H1 (cell line): ENCODE data around the gene RTKN. TPM values are rescaled to one million over a fixed set of nuclear protein-coding genes. Genes with fewer than 3 reads are reported as not detected.

Source experiments
- CTCF ChIA-PET: fragments of 300-600 bp; sonication (Branson Sonifier 250); formaldehyde crosslinking; loops from one replicate; lab custom pipeline; 2021; ENCODE audit not compliant: partially characterized antibody; lab: Charles Lee
- POLR2A ChIA-PET: fragments of 300-600 bp; sonication (Branson Sonifier 250); formaldehyde crosslinking; loops from one replicate; lab custom pipeline; 2021; ENCODE audit warnings: inconsistent platforms; ENCODE audit not compliant: partially characterized antibody; lab: Charles Lee
- DNase-seq, 2 experiments: peaks; one replicate each; pipeline versions ENCODE4 v3.0.0 to v3.0.0-alpha.2; 2010 to 2022; ENCODE audit warnings: low spot score in 2 of 2, low read depth in 1 of 2, mixed read lengths in 1 of 2
- FAIRE-seq: peaks from 2 replicates; lab custom pipeline; 2011; peaks lifted over from hg19 to GRCh38; lab: Jason Lieb, UNC
- H2AFZ ChIP-seq: 2 replicates; pipeline ENCODE4 v1.8.1; 2012; ENCODE audit warnings: low read length, inconsistent platforms
- H2AK5ac ChIP-seq: 2 replicates; pipeline ENCODE4 v1.6.1; 2013; ENCODE audit warnings: low read depth, low read length
- H2BK120ac ChIP-seq: replicated peaks from 2 replicates; pipeline ENCODE3; 2013; ENCODE audit warnings: low read depth, low read length, inconsistent platforms
- H2BK12ac ChIP-seq: 2 replicates; pipeline ENCODE4 v1.6.1; 2013; ENCODE audit warnings: low read depth, low read length
- H2BK15ac ChIP-seq: 2 replicates; pipeline ENCODE4 v1.6.1; 2013; ENCODE audit warnings: low read length
- H2BK20ac ChIP-seq: 2 replicates; pipeline ENCODE4 v1.6.1; 2013; ENCODE audit warnings: low read length
- H2BK5ac ChIP-seq: 2 replicates; pipeline ENCODE4 v1.6.1; 2013; ENCODE audit warnings: low read depth, low read length
- H3K14ac ChIP-seq: 2 replicates; pipeline ENCODE4 v1.6.1; 2013; ENCODE audit warnings: inconsistent platforms; ENCODE audit not compliant: insufficient read length
- H3K18ac ChIP-seq: 2 replicates; pipeline ENCODE4 v1.6.1; 2013; ENCODE audit warnings: low read length; ENCODE audit errors: extremely low read depth
- H3K23ac ChIP-seq: 2 replicates; pipeline ENCODE4 v1.6.1; 2013; ENCODE audit warnings: inconsistent platforms; ENCODE audit not compliant: insufficient read length
- H3K23me2 ChIP-seq: 2 replicates; pipeline ENCODE4 v1.6.1; 2013; ENCODE audit warnings: low read depth, low read length
- H3K27ac ChIP-seq: 2 replicates; pipeline ENCODE4 v1.6.1; 2011; ENCODE audit warnings: low read depth, low read length, inconsistent platforms
- H3K27me3 ChIP-seq, 4 experiments: replicated peaks in 1 of 4; 1 replicate in 1 of 4; 2 replicates in 3 of 4; pipeline versions ENCODE4 v1.6.1 to v1.8.1; 2011 to 2013; ENCODE audit warnings: low read length in 3 of 4, mild to moderate bottlenecking in 3 of 4, inconsistent platforms in 2 of 4, mixed read lengths in 2 of 4, moderate library complexity in 1 of 4; ENCODE audit not compliant: control insufficient read depth in 3 of 4, insufficient read depth in 3 of 4; ENCODE audit errors: extremely low read depth in 1 of 4
- H3K36me3 ChIP-seq, 4 experiments: 2 replicates each; pipeline versions ENCODE4 v1.6.1 to v1.8.1; 2011 to 2013; ENCODE audit warnings: mild to moderate bottlenecking in 4 of 4, low read length in 3 of 4, moderate library complexity in 2 of 4, control low read depth in 1 of 4, inconsistent platforms in 1 of 4; ENCODE audit not compliant: insufficient read depth in 4 of 4, control insufficient read depth in 2 of 4
- H3K4ac ChIP-seq: replicated peaks from 2 replicates; pipeline ENCODE3; 2013; ENCODE audit warnings: low read length, low read depth, mixed read lengths, inconsistent platforms; ENCODE audit not compliant: insufficient read length
- H3K4me1 ChIP-seq, 4 experiments: replicated peaks in 1 of 4; 1 replicate in 1 of 4; 2 replicates in 3 of 4; pipeline versions ENCODE4 v1.6.1 to v1.8.1; 2011 to 2013; ENCODE audit warnings: low read length in 3 of 4, inconsistent platforms in 2 of 4, mixed read lengths in 1 of 4; ENCODE audit not compliant: insufficient read depth in 4 of 4, control insufficient read depth in 3 of 4
- H3K4me2 ChIP-seq, 2 experiments: 2 replicates each; pipeline versions ENCODE4 v1.6.1 to v1.8.1; 2011 to 2013; ENCODE audit warnings: low read depth in 2 of 2, low read length in 2 of 2, control low read depth in 1 of 2, inconsistent platforms in 1 of 2, mild to moderate bottlenecking in 1 of 2; ENCODE audit not compliant: insufficient read depth in 1 of 2
- H3K4me3 ChIP-seq, 4 experiments: fragments of 200-600, 300-600 bp in 1 of 4; sonication (generic), shearing (Covaris generic), sonication (Bioruptor Twin) in 1 of 4; 2 replicates each; pipeline versions ENCODE4 v1.5.1 to v1.8.1; 2011 to 2016; ENCODE audit warnings: low read length in 4 of 4, low read depth in 3 of 4, control low read depth in 2 of 4, inconsistent platforms in 2 of 4, mild to moderate bottlenecking in 2 of 4, mixed read lengths in 1 of 4, moderate library complexity in 1 of 4; ENCODE audit not compliant: insufficient read depth in 2 of 4; ENCODE audit errors: extremely low read depth in 1 of 4
- H3K56ac ChIP-seq: replicated peaks from 2 replicates; pipeline ENCODE3; 2013; ENCODE audit warnings: low read depth, mild to moderate bottlenecking, mixed read lengths, low read length, inconsistent platforms; ENCODE audit not compliant: insufficient read length
- H3K79me1 ChIP-seq: 2 replicates; pipeline ENCODE4 v1.6.1; 2013; ENCODE audit warnings: low read depth, low read length, control low read depth
- H3K79me2 ChIP-seq, 2 experiments: 2 replicates each; pipeline versions ENCODE4 v1.6.1 to v1.8.1; 2012 to 2013; ENCODE audit warnings: low read length in 2 of 2, mild to moderate bottlenecking in 2 of 2, inconsistent platforms in 1 of 2; ENCODE audit not compliant: insufficient read depth in 2 of 2, control insufficient read depth in 1 of 2
- H3K9ac ChIP-seq, 4 experiments: replicated peaks in 1 of 4; 1 replicate in 1 of 4; 2 replicates in 3 of 4; pipeline versions ENCODE4 v1.6.1 to v1.8.1; 2011 to 2013; ENCODE audit warnings: low read depth in 3 of 4, low read length in 3 of 4, control low read depth in 2 of 4, mild to moderate bottlenecking in 2 of 4, moderate library complexity in 2 of 4, inconsistent platforms in 1 of 4; ENCODE audit errors: extremely low read depth in 1 of 4
- H3K9me3 ChIP-seq, 2 experiments: 2 replicates each; pipeline versions ENCODE4 v1.6.1 to v1.8.1; 2012 to 2013; ENCODE audit warnings: mild to moderate bottlenecking in 2 of 2, moderate library complexity in 2 of 2, control low read depth in 1 of 2, inconsistent platforms in 1 of 2, low read depth in 1 of 2, low read length in 1 of 2, mixed read lengths in 1 of 2; ENCODE audit not compliant: insufficient read depth in 2 of 2
- H4K20me1 ChIP-seq, 2 experiments: replicated peaks in 1 of 2; 2 replicates each; pipeline versions ENCODE3 to v1.8.1; 2011 to 2013; ENCODE audit warnings: inconsistent platforms in 2 of 2, low read length in 2 of 2, mild to moderate bottlenecking in 1 of 2; ENCODE audit not compliant: insufficient read depth in 2 of 2, control insufficient read depth in 1 of 2
- H4K5ac ChIP-seq: 2 replicates; pipeline ENCODE4 v1.6.1; 2013; ENCODE audit warnings: low read length, low read depth, mixed read lengths, inconsistent platforms; ENCODE audit not compliant: insufficient read length
- H4K8ac ChIP-seq: 2 replicates; pipeline ENCODE4 v1.8.0; 2013; ENCODE audit warnings: mild to moderate bottlenecking, moderate library complexity, low read length, inconsistent platforms; ENCODE audit not compliant: insufficient read depth; ENCODE audit errors: extremely low read depth
- H4K91ac ChIP-seq: replicated peaks from 2 replicates; pipeline ENCODE3; 2013; ENCODE audit warnings: low read length, mixed read lengths, inconsistent platforms; ENCODE audit not compliant: insufficient read length
- BACH1 ChIP-seq: IDR thresholded peaks from 2 replicates; pipeline ENCODE4 v1.6.1; 2012; ENCODE audit warnings: low read length, improper control_type of control experiment
- CBX5 ChIP-seq: fragments of 300-800, 300-1000 bp; sonication (generic); IDR thresholded peaks from 2 replicates; pipeline ENCODE4 v1.7.1; 2016; ENCODE audit warnings: antibody characterized with exemption, low read length, low read depth
- CEBPB ChIP-seq: IDR thresholded peaks from 2 replicates; pipeline ENCODE4 v1.6.1; 2012; ENCODE audit warnings: low read depth, low read length
- CTBP2 ChIP-seq: IDR thresholded peaks from 2 replicates; pipeline ENCODE4 v1.7.0; 2011; ENCODE audit warnings: borderline replicate concordance, mild to moderate bottlenecking, moderate library complexity, mixed read lengths, low read length; ENCODE audit not compliant: insufficient read depth, insufficient read length
- EZH2 ChIP-seq: fragments of 200-600 bp; sonication (generic); IDR thresholded peaks from 2 replicates; pipeline ENCODE4 v1.7.1; 2012; ENCODE audit warnings: low read depth, mild to moderate bottlenecking, moderate library complexity, low read length, inconsistent platforms; ENCODE audit not compliant: severe bottlenecking
- HDAC2 ChIP-seq, 2 experiments: fragments of 300-600 bp in 1 of 2; sonication (generic) in 1 of 2; IDR thresholded peaks; 2 replicates each; pipeline ENCODE4 v1.6.1; 2011 to 2012; ENCODE audit warnings: low read depth in 2 of 2, low read length in 2 of 2, mild to moderate bottlenecking in 2 of 2, moderate library complexity in 2 of 2, borderline replicate concordance in 1 of 2, inconsistent platforms in 1 of 2
- JUND ChIP-seq: IDR thresholded peaks from 2 replicates; pipeline ENCODE4 v1.6.1; 2011; ENCODE audit warnings: mild to moderate bottlenecking, improper control_type of control experiment, low read length
- KDM1A ChIP-seq: fragments of 200-600, 300-600 bp; sonication (generic); IDR thresholded peaks from 2 replicates; pipeline ENCODE4 v1.7.1; 2016; ENCODE audit warnings: mild to moderate bottlenecking, low read length, borderline replicate concordance
- POLR2A ChIP-seq, 2 experiments: IDR thresholded peaks; 1 replicate in 1 of 2; 2 replicates in 1 of 2; pipeline ENCODE4 v1.6.1; 2011; ENCODE audit warnings: low read depth in 2 of 2, low read length in 2 of 2, mild to moderate bottlenecking in 2 of 2; ENCODE audit errors: control extremely low read depth in 1 of 2
- RXRA ChIP-seq: IDR thresholded peaks from 2 replicates; pipeline ENCODE4 v1.6.1; 2011; ENCODE audit warnings: low read depth, mild to moderate bottlenecking, low read length, moderate library complexity; ENCODE audit not compliant: insufficient read depth
- TBP ChIP-seq: IDR thresholded peaks from 2 replicates; pipeline ENCODE4 v1.6.1; 2011; ENCODE audit warnings: low read depth, low read length, improper control_type of control experiment
- WGBS, 2 experiments: shearing (Covaris generic) in 1 of 2; methylation state at CpG; one replicate each; pipeline versions ENCODE4 v1.1.6 to v1.1.7; 2013 to 2015; ENCODE audit warnings: low lambda C conversion rate in 2 of 2, mixed read lengths in 2 of 2, inconsistent platforms in 1 of 2, low coverage in 1 of 2, missing lambda C conversion rate in 1 of 2; ENCODE audit not compliant: insufficient replicate concordance in 2 of 2, insufficient coverage in 1 of 2, insufficient read length in 1 of 2; ENCODE audit errors: extremely low coverage in 1 of 2, missing lambda C conversion rate in 1 of 2; 5-methylcytosine and 5-hydroxymethylcytosine counted together
- polyA plus RNA-seq, 7 experiments: library from polyadenylated mRNA; depleted of rRNA in 3 of 7; stranded (reverse) in 5 of 7; unstranded in 2 of 7; fragments of >200 nt in 5 of 7; fragments of 200-250 nt in 2 of 7; gene quantifications; 1 replicate in 5 of 7; 2 replicates in 1 of 7; 4 replicates in 1 of 7; pipeline versions ENCODE4 v1.2.1 to v1.2.3, GENCODE V29; 2011 to 2013; ENCODE audit warnings: missing spikeins in 2 of 7, mixed read lengths in 2 of 7
- total RNA-seq: library from RNA; stranded (reverse); fragmentation: NEBNext Ultra II Directional; extraction: Animal tissue kit (Norgen Biotek cat#: 25700); gene quantifications from 2 replicates; pipeline ENCODE4 v1.2.1, GENCODE V29; 2021
- TF ChIP-seq, protein P1 (sequence below): IDR thresholded peaks from 2 replicates; pipeline ENCODE4 v1.6.1; 2012; ENCODE audit warnings: low read length, inconsistent platforms

RTKN gene
- total and polyA plus RNA-seq, 2 of the 8 experiments (the other 6 are each of a cell fraction or from before 2014, with no cell fraction given) = 40.2 to 54.1 TPM

DNA sequence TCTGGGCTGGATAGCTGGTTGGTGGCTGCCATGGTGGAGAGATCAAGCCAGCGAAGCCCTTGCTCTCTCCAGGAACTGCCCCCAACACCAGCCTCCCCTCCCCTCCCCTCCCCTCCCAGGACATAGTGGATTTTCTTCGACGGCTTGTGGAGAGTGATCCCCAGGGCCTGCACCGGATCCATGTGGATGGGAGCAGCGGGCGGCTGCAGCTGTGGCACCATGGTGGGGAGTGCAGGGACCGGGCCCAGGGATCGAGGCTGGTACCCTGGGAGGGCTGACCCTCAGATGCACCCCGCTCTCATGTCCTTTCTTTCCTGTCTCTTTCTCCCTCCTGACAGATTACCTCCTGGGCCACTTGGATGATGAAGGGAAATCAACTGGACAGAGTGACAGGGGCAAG, 48.2 kb upstream of the RTKN start:
- H3K23ac ChIP-seq = no peak overlapping the region
- POLR2A ChIA-PET = interaction anchor here (0.9 to 2.9 kb wide), 5 partner anchors 10 to 42 kb away, joined by 3 to 10 read pairs (median 4); partner anchors contain the start of genes LBX2 and PCGF1
- no peak overlapping the region for H3K4me2 ChIP-seq
- H2BK15ac ChIP-seq = no peak overlapping the region
- no peak overlapping the region for H3K27ac ChIP-seq
- H3K4me3 ChIP-seq = no peak overlapping the region
- no peak overlapping the region for H4K91ac ChIP-seq
- no peaks in the 10 kb centered on the region for H3K79me2 ChIP-seq
- H3K9ac ChIP-seq = no peak overlapping the region
- DNase-seq (no peak), FAIRE-seq (no peak)
- H3K36me3 ChIP-seq = peaks cover 7 to 22% (median 18%) of the 10 kb centered on the region in 4 experiments
- H4K5ac ChIP-seq = no peak overlapping the region
- no peak overlapping the region for H3K18ac ChIP-seq
- no peaks in the 10 kb centered on the region for H3K23me2 ChIP-seq
- 92% methylated on average over 5 of the region's 9 CpGs; no CpG with 5 or more reads in 1 of the 2 experiments for WGBS, 2 experiments
- H3K27me3 ChIP-seq = peaks cover 0 to under 1% (median under 1%) of the 10 kb centered on the region in 4 experiments; a peak in 3 of 7 replicates
- CTCF ChIA-PET = interaction anchor here (1.0 to 6.9 kb wide), 5 partner anchors 11 to 97 kb away, joined by 3 to 37 read pairs (median 7); partner anchors contain the start of genes INO80B and LBX2
- H2AFZ ChIP-seq = no peak overlapping the region
- no peak overlapping the region for H3K14ac ChIP-seq
- no peak overlapping the region for H2BK5ac ChIP-seq
- no peak overlapping the region for H3K56ac ChIP-seq
- no peaks in the 10 kb centered on the region for H3K4me1 ChIP-seq
- H3K9me3 ChIP-seq = no peaks in the 10 kb centered on the region
- peaks cover 2 to 9% of the 10 kb centered on the region in 2 experiments for H4K20me1 ChIP-seq
- no peak overlapping the region for H2BK20ac ChIP-seq
- H3K79me1 ChIP-seq = no peaks in the 10 kb centered on the region
- H2BK12ac ChIP-seq = no peak overlapping the region
- H3K4ac ChIP-seq = no peak overlapping the region
- H2AK5ac ChIP-seq = no peak overlapping the region
- H2BK120ac ChIP-seq = no peak overlapping the region
- H4K8ac ChIP-seq = no peak overlapping the region
- no peak for TF ChIP-seq TBP
- TF ChIP-seq, protein P1, sequence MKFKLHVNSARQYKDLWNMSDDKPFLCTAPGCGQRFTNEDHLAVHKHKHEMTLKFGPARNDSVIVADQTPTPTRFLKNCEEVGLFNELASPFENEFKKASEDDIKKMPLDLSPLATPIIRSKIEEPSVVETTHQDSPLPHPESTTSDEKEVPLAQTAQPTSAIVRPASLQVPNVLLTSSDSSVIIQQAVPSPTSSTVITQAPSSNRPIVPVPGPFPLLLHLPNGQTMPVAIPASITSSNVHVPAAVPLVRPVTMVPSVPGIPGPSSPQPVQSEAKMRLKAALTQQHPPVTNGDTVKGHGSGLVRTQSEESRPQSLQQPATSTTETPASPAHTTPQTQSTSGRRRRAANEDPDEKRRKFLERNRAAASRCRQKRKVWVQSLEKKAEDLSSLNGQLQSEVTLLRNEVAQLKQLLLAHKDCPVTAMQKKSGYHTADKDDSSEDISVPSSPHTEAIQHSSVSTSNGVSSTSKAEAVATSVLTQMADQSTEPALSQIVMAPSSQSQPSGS = no peak
- TF ChIP-seq KDM1A = no peak
- TF ChIP-seq CEBPB = no peak
- no peak for TF ChIP-seq CBX5
- TF ChIP-seq POLR2A (IDR thresholded peaks at IDR 0.05; ENCODE audit: control extremely low read depth in 1 of 2, low read depth in 2 of 2, low read length in 2 of 2) = no peak
- no peak for TF ChIP-seq HDAC2 (IDR thresholded peaks at IDR 0.05; ENCODE audit: borderline replicate concordance in 1 of 2, low read depth in 2 of 2, low read length in 2 of 2)
- no peak for TF ChIP-seq JUND
- no peak for TF ChIP-seq BACH1
- no peak for TF ChIP-seq EZH2
- TF ChIP-seq CTBP2 = no peak
- TF ChIP-seq RXRA = no peak
